MM.1S (cell line): ENCODE measurements around the gene HDAC9.

Experiments
- EZH2 ChIP-seq: fragments of 300-600 bp; sonication (generic); optimal IDR thresholded peaks from 2 replicates; pipeline ENCODE3; 2017; ENCODE audit warnings: low read depth, mild to moderate bottlenecking, antibody characterized with exemption, low read length, mixed read lengths
- TF ChIP-seq, protein P1 (sequence below): fragments of 300-600 bp; sonication (generic); IDR thresholded peaks from 2 replicates; pipeline ENCODE4 v1.5.1; 2016; ENCODE audit warnings: antibody characterized with exemption, low read length, mixed read lengths

GRCh38 chr7:18590744-18591340, 95.3 kb downstream of the HDAC9 start:
- no peak for TF ChIP-seq EZH2
- TF ChIP-seq, protein P1, sequence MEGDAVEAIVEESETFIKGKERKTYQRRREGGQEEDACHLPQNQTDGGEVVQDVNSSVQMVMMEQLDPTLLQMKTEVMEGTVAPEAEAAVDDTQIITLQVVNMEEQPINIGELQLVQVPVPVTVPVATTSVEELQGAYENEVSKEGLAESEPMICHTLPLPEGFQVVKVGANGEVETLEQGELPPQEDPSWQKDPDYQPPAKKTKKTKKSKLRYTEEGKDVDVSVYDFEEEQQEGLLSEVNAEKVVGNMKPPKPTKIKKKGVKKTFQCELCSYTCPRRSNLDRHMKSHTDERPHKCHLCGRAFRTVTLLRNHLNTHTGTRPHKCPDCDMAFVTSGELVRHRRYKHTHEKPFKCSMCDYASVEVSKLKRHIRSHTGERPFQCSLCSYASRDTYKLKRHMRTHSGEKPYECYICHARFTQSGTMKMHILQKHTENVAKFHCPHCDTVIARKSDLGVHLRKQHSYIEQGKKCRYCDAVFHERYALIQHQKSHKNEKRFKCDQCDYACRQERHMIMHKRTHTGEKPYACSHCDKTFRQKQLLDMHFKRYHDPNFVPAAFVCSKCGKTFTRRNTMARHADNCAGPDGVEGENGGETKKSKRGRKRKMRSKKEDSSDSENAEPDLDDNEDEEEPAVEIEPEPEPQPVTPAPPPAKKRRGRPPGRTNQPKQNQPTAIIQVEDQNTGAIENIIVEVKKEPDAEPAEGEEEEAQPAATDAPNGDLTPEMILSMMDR: peak; percentile 58
